Transverse colon (tissue), 4 donors: ENCODE results near the gene SIRT5.

Source experiments
- POLR2A ChIP-seq: fragments of 450-650 bp; IDR thresholded peaks from one replicate; pipeline ENCODE4 v1.6.1; 2016; ENCODE audit warnings: antibody characterized with exemption, mild to moderate bottlenecking, moderate library complexity
- POLR2AphosphoS5 ChIP-seq, 3 donors: sonication (generic); formaldehyde crosslinking; IDR thresholded peaks; one replicate each; pipeline ENCODE4 v1.6.1; 2016; ENCODE audit warnings: antibody characterized with exemption in 3 of 3
- TF ChIP-seq, protein P1 (sequence below), 5 experiments: fragments of 200-600 bp in 3 of 5; fragments of 450-650 bp in 2 of 5; sonication (generic) in 3 of 5; IDR thresholded peaks; 1 replicate in 2 of 5; 2 replicates in 3 of 5; pipeline ENCODE4 v1.5.1; 2016 to 2017; ENCODE audit warnings: antibody characterized with exemption in 5 of 5, inconsistent platforms in 3 of 5, mild to moderate bottlenecking in 2 of 5, moderate library complexity in 1 of 5

DNA sequence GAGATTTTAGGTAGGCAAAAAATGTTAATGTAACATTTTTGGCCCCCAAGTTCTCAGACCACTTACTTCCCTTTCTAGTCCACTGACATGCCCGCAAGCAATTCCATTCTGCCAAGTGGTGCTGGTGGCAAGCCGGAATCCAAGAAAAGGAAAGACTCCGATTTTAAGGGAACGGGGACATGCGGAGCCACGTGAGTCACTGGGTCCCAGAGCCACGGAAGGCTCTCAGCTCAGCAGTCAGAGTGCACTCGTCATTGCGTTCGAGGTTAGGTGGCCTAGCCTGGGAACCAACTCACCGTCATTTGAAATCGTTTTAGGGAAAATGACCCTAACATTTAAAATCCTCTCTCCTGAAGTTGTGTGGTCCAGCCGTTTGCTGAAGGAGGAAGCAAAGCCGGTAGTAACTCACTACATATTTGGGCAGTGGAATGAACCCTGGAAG lies 711 bp upstream of the SIRT5 start:
- TF ChIP-seq POLR2AphosphoS5 (IDR thresholded peaks at IDR 0.05) = no peak
- TF ChIP-seq, protein P1, sequence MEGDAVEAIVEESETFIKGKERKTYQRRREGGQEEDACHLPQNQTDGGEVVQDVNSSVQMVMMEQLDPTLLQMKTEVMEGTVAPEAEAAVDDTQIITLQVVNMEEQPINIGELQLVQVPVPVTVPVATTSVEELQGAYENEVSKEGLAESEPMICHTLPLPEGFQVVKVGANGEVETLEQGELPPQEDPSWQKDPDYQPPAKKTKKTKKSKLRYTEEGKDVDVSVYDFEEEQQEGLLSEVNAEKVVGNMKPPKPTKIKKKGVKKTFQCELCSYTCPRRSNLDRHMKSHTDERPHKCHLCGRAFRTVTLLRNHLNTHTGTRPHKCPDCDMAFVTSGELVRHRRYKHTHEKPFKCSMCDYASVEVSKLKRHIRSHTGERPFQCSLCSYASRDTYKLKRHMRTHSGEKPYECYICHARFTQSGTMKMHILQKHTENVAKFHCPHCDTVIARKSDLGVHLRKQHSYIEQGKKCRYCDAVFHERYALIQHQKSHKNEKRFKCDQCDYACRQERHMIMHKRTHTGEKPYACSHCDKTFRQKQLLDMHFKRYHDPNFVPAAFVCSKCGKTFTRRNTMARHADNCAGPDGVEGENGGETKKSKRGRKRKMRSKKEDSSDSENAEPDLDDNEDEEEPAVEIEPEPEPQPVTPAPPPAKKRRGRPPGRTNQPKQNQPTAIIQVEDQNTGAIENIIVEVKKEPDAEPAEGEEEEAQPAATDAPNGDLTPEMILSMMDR (IDR thresholded peaks at IDR 0.05) = no peak
- no peak for TF ChIP-seq POLR2A
